ENCODE results near the gene AGAP1. TPM values are rescaled to one million over a fixed set of nuclear protein-coding genes. Genes with fewer than 3 reads are reported as not detected.

AGAP1 gene
- total RNA-seq, 2 donors from 2014 or later: 32.8 to 34.7 TPM

DNA sequence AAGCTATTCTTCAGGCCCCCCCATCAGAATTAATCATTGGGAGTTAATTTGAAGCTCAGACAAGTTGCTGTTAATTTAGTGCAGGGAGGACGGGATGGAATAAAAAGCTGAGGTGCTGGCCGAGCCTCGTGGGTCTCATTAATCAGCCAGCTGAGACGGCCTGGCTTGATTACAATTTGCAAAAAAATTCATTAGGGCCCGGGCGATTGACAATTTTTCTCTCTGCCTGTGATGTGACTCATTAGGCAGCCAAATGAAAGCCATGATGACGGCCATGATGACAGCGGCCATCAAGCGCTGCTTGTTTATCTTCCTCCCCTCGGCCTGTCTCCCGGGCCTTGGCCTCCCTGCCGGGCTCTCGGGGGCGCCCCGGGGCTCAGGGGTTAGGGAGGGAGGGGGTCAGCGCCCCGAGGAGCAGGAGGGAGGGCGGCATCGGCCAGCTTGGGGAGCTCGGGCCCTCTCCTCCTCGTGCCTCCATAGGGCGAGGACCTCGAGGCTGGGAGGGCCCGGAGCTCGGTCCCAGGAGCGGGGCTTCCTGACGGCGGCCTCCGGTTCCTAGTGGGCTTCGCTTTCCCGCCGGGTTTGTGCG, 669.1 kb downstream of the AGAP1 start:
- no peak overlapping the region for H3K4me3 Mint-ChIP-seq
- no peak overlapping the region for H3K27ac Mint-ChIP-seq

GRCh38 chr2:236163471-236164200, 669.8 kb downstream of the AGAP1 start:
- Mint-ChIP-seq H3K4me1 (peaks cover 18% of the 10 kb centered on the region), H3K27me3 (ENCODE audit: insufficient read depth) (peaks cover 87% of the 10 kb centered on the region)
- 24 to 45% methylated on average over 45 to 59 of the region's 59 CpGs for WGBS, 2 experiments (ENCODE audit: insufficient coverage in 1 of 2, insufficient read length in 1 of 2)

More for the DNA sequence above, 669.1 kb downstream of the AGAP1 start:
- no peak overlapping the region for H3K27ac ChIP-seq (ENCODE audit: low read depth, low read length)
- H3K4me1 ChIP-seq (ENCODE audit: control insufficient read depth, insufficient read depth, low read length): peaks cover 4% of the 10 kb centered on the region
- 61 to 67% methylated on average over 9 to 33 of the region's 33 CpGs for WGBS, 2 experiments (ENCODE audit: insufficient coverage in 1 of 2, insufficient read length in 1 of 2)
- H3K27me3 Mint-ChIP-seq (ENCODE audit: insufficient read depth): peaks cover 91% of the 10 kb centered on the region
- no peaks in the 10 kb centered on the region for H3K36me3 Mint-ChIP-seq (ENCODE audit: low read depth)
- no peak overlapping the region for H3K4me3 ChIP-seq (ENCODE audit: low read length)
- no peak overlapping the region for H3K9ac ChIP-seq (ENCODE audit: extremely low read depth, low read length, poor library complexity, severe bottlenecking)
- H3K27me3 ChIP-seq (ENCODE audit: control insufficient read depth, insufficient read depth, low read length, poor library complexity, severe bottlenecking): peaks cover 100% of the 10 kb centered on the region
- no peaks in the 10 kb centered on the region for H3K9me3 ChIP-seq (ENCODE audit: control insufficient read depth, low read length)
- peak; percentile 74 for DNase-seq
- TF ChIP-seq CTCF (conservative IDR thresholded peaks at IDR 0.05): no peak
- H3K9me3 Mint-ChIP-seq: no peaks in the 10 kb centered on the region
- H3K36me3 ChIP-seq (ENCODE audit: control insufficient read depth, insufficient read depth, low read length): no peaks in the 10 kb centered on the region
- peaks cover 18% of the 10 kb centered on the region for H3K4me1 Mint-ChIP-seq

More at GRCh38 chr2:236163471-236164200, 669.8 kb downstream of the AGAP1 start:
- DNase-seq: peak; percentile 77
- TF ChIP-seq CTCF (conservative IDR thresholded peaks at IDR 0.05): no peak
- Histone ChIP-seq H3K4me3 (ENCODE audit: low read length) (peak overlapping the region; percentile 67), H3K9me3 (ENCODE audit: control insufficient read depth, low read length) (no peaks in the 10 kb centered on the region), H3K27ac (ENCODE audit: low read depth, low read length) (no peak overlapping the region), H3K36me3 (ENCODE audit: control insufficient read depth, insufficient read depth, low read length) (no peaks in the 10 kb centered on the region), H3K27me3 (ENCODE audit: control insufficient read depth, insufficient read depth, low read length, poor library complexity, severe bottlenecking) (peaks cover 100% of the 10 kb centered on the region), H3K4me1 (ENCODE audit: control insufficient read depth, insufficient read depth, low read length) (peaks cover 4% of the 10 kb centered on the region), H3K9ac (ENCODE audit: extremely low read depth, low read length, poor library complexity, severe bottlenecking) (no peak overlapping the region)
- peak overlapping the region; percentile 47 for H3K4me3 Mint-ChIP-seq
- no peaks in the 10 kb centered on the region for H3K9me3 Mint-ChIP-seq
- no peaks in the 10 kb centered on the region for H3K36me3 Mint-ChIP-seq (ENCODE audit: low read depth)
- no peak overlapping the region for H3K27ac Mint-ChIP-seq

Measured in endodermal cell (in vitro differentiated cells).